HG03520 (cell line): ENCODE data around the gene CCKAR.

Experiments used
- ATAC-seq: cut with Tn5 transposase; IDR thresholded peaks from one replicate; pipeline ENCODE4 v1.9.1; 2021; ENCODE audit warnings: mild to moderate bottlenecking, moderate library complexity; ENCODE audit not compliant: unreplicated experiment

CCKAR gene

DNA sequence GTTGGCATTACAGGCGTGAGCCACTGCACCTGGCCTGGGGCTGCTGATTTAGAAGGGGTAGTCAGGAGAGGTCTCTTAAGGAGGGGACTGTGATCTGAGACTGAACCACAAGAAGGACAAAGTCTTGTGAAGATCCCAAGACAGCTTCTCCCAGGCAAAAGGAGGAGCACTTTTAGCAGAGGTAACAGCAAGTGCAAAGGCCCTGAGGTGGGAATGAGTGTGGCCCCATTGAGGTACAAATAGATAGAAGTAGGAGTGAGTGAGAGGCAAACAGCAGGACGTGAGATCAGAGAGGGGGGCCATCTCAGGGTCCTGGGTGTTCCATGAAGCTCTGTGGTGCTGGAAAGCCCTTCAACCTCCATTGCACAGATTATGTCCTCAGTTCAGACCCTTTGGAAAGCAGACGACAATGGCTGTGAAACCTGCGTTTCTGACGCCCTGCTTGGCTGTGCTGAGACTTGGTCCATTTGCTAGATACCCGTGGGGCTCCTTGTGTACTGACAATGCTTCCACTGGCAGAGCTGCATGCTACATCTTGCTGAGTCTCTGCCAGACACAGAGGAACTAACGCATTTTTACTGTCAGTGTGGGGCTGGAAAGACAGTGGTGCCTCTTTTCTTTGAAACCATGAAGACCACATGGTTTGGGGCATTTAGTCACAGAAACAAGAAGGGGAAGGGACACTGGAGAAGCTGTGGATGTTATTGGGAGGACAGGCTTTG is 1.3 kb upstream of the CCKAR start:
- no peak for ATAC-seq

DNA sequence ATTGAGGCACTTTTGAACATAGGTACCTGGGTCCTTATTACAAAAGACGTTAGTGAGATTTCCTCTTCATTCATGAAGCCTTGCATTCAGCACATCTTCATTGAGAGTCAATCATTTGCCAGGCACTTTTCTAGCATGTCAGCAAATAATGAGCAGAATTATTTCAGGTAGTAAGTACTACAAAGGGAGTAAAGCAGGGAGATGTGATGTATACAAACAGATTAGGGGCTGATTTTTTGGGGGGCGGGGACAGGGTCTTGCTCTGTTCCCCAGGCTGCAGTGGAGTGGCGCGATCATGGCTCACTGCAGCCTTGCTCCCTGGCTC is 638 bp upstream of the CCKAR start:
- ATAC-seq = no peak

- ATAC-seq = no peak
Measured at GRCh38 chr4:26489101-26489985, 941 bp downstream of the CCKAR start.

GRCh38 chr4:26485684-26486083 is 4.6 kb downstream of the CCKAR start:
- no peak for ATAC-seq

DNA sequence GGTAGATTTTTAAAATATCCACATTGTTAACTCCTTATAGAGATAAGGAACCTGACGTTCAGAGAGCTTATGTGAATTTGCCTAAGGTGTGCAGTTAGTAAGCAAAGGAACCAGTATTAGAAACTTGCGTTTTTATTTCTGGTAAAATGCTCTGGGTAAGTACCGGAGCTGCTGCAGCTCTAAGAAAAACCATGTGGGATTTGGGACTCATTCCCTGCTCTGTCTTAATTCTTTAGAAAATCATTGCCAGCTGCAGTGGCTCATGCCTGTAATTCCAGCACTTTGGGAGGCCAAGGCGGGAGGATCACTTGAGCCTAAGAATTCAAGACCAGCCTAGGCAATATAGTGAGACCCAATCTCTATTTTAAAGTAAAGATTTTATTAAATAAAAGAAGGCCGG is 5.8 kb downstream of the CCKAR start:
- ATAC-seq = no peak

GRCh38 chr4:26484032-26484515 is 6.2 kb downstream of the CCKAR start:
- no peak for ATAC-seq

DNA sequence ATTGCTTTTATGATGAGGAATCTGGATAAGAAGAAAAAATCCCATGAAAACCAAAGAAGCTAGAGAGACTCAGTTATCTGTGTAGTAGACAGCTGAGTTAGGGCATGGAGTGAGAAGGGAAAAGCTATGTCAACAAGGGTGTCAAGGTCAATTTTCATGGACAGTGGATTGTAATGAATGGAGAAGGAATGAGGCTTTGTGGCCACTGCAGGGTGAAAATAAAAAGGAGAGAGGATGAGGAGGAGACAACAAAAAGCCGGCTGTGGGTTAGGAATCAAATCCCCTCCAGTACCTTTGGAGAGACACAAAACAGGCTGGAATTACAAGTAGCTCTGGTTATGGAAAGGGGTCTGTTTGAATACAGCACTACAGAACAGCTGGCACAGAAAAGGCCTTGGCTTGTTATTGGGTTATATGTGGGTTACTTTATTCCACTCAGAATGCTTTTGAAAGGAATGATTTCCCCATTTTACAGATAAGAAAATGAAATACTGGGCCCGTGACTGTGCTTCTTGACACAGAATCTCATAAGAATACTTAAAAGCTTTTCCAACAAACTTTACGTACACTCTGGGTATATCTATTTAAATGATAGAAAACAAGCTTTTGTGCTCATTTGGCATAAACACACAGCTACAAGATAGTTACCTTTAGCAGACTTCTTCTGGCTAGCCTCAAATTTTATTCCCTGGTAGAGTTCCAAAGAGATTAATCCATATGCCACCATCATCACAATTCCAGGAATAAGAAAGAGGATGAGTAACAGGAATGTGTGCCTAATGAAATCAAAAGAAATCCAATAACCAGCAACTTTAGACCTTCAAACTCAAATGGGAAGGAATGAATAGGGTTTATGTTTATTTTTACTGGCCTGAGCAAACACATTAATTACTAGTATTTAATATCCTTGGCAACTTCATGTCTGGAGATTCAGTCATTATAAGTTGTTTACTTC is 7.5 kb downstream of the CCKAR start:
- no peak for ATAC-seq

GRCh38 chr4:26478330-26478729 is 12.0 kb downstream of the CCKAR start:
- ATAC-seq = no peak

- ATAC-seq = no peak
Measured at GRCh38 chr4:26476545-26476944, 13.7 kb downstream of the CCKAR start.

GRCh38 chr4:26475716-26476115 is 14.6 kb downstream of the CCKAR start:
- ATAC-seq = no peak

DNA sequence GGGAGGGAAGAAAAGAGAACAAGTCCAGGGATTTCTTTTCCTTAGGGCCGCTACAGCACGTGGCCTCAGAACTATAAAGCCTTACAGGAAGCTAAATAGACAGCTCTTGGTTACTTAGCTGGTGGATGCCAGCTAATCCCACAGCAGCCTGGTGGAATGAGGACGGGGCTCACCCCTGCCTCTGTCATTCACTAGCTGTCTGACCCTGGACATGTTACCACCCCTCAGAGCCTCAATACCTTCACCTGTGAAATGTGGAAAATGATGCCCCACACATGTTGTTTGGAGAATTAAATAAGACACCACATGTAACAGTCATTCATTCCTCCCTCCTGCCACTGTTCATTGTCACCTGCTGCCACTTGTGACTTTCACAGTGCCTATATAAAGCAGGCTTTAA is 15.7 kb downstream of the CCKAR start:
- no peak for ATAC-seq

DNA sequence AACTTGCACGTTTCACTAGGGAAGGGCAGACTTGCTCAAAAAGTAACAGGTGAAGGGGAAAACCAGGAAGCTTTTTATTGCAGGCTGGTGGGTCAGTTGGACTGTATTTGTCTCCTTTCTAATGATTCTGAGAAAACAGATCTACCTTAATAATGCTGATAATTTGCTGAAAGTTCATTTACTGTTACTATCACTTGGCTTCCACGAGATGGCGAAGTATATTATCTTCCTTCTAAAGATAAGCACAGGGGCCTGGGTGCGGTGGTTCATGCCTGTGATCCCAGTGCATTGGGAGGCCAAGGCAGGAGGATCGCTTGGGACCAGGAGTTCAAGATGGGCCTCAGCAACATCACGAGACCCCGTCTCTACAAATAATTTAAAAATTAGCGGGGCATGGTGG is 16.4 kb downstream of the CCKAR start:
- no peak for ATAC-seq

DNA sequence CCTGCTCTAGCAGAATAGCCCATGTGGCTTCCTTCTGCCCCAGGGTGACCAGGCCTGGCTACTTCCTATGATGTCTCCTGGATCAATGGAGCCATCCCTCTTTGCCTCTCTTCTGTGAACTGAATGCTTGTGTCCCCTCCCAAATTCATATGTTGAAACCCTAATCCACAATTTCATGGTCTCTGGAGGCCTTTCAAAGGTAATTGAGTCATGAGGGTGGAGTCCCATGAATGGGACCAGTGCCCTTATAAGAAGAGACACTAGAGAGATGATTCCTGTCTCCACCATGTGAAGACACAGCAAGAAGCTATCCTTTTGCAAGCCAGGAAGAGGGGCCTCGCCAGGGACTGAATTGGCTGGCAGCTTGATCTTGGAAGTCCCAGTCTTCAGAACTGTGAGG is 18.4 kb downstream of the CCKAR start:
- no peak for ATAC-seq

DNA sequence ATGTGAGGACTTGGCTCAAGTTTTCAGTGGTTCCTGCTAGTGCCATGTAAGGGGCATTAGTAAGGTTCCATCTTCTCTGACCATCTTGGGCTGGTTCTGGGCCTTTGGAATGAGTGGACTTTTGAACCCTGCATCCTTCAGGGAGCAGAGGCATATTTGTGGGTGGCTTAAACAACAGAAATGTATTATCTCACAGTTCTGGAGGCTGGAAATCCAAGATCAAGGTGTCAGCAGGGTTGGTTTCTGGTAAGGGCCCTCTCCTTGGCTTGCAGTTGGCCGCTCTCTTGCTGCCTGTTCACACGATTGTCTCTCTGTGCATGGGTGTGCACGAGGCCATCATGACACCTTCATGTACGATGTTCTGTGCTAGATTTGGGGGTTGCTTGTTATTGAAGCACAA is 21.3 kb downstream of the CCKAR start:
- no peak for ATAC-seq

DNA sequence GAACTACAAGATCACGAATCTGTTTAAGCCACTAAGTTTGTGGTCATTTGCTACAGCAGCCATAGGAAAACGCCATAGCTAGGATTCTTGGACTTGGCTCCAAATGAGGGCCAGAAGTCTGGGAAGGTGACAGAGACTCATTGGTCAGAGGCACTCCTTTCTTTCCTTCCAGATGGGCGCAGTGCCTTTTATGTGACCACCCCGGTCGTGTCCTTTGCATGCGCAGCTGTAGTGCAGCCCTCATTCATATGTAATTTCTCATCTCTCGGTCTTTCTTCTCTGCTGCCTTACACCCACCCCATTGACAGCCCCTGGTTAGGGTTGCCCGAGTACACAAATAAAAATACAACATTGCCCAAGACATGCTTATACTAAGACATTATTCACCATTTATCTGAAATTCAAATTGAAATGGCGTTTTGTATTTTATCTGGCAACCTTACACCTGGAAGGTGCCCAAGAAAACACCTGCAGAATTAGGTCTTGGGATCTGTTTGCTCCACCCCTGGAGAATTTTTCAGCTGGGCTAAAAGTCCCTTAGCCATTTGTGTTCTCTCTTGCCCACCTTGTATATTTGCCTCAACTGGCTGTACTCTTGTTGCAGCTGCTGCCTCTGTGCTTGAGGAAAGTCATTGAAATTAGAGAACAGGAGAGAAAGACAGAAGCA is 21.9 kb downstream of the CCKAR start:
- ATAC-seq = no peak

DNA sequence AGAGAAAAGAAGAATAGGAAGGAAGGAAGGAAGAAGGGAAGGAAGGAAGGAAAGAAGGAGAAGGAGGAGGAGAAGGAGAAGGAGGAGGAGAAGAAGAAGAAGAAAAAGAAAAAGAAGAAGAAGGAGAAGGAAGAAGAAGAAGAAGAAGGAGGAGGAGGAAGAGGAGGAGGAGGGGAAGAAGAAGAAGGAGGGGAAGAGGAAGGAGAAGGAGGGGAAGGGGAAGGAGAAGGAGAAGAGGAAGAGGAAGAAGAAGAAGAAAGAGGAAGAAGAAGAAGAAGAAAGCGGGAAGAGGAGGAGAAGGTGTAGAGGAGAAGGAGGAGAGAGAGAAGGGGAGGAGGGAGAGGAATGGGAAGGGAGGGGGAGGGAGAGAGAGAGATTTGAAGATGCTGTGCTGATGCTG is 22.6 kb downstream of the CCKAR start:
- no peak for ATAC-seq

DNA sequence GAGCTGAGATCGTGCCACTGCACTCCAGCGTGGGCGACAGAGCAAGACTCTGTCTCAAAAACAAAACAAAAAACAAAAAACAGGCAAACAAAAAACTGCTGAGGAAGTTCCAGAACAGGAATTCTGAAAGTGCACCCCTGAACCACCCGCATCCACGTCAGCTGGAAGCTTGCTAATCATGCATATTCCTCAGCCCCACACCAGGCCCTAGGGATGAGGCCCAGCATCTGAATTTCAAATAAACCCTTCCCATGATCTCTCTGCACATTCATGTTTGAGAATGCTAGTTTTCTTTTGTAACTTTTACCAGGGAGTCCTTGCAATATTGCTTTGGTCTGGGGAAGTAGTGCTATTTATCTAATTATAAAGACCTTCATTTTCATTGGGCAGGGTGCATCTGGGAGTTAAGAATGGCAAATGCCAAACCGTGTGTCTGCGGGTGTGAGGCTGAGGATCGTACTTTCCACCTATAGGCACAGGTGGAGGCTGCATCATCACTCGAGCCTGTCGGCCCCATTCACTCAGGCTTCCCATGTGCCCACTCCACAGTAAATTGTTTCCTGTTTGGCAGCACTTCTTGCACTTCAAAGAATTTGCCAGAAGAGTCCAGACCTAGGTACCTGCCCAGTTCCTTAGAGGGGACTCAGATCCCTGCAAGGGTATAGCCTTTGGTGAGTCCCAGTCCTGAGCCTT is 23.6 kb downstream of the CCKAR start:
- no peak for ATAC-seq

- no peak for ATAC-seq
Measured at GRCh38 chr4:26464420-26465095, 25.7 kb downstream of the CCKAR start.

GRCh38 chr4:26463386-26463785 is 26.9 kb downstream of the CCKAR start:
- no peak for ATAC-seq

GRCh38 chr4:26462874-26463273 is 27.4 kb downstream of the CCKAR start:
- ATAC-seq = no peak
